ENCODE data around the gene GALNT2.

Gene GALNT2

DNA sequence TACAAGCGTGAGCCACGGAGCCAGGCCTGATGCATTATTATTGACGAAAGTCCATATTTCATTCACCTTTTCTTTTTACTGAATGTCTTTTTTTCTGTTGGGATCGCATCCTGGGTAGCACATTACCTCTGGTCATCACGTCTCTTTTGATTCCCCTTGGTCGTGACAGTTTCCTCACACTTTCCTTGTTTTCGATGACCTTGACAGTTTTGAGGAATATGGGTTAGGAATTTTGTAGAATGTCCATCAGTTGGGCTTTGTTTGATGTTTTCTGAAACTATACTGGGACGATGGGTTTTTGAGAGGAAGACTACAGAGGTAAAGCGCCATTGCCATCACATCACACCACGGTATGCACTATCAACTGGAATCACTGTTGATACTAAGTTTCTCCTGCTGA, 26.6 kb upstream of the GALNT2 start:
- Histone ChIP-seq H3K4me1 (ENCODE audit: insufficient read depth, low read length) (no peaks in the 10 kb centered on the region), H3K9ac (ENCODE audit: low read depth, low read length) (no peak overlapping the region), H3K36me3 (ENCODE audit: insufficient read depth, low read length) (no peaks in the 10 kb centered on the region), H3K9me3 (ENCODE audit: control insufficient read depth, insufficient read depth, low read length) (no peaks in the 10 kb centered on the region)

- Histone ChIP-seq H3K4me1 (ENCODE audit: insufficient read depth, low read length) (peaks cover 10% of the 10 kb centered on the region), H3K9me3 (ENCODE audit: control insufficient read depth, insufficient read depth, low read length) (no peaks in the 10 kb centered on the region), H3K36me3 (ENCODE audit: insufficient read depth, low read length) (no peaks in the 10 kb centered on the region), H3K9ac (ENCODE audit: low read depth, low read length) (no peak overlapping the region)
Observed at GRCh38 chr1:230043081-230043480, 24.0 kb upstream of the GALNT2 start.

DNA sequence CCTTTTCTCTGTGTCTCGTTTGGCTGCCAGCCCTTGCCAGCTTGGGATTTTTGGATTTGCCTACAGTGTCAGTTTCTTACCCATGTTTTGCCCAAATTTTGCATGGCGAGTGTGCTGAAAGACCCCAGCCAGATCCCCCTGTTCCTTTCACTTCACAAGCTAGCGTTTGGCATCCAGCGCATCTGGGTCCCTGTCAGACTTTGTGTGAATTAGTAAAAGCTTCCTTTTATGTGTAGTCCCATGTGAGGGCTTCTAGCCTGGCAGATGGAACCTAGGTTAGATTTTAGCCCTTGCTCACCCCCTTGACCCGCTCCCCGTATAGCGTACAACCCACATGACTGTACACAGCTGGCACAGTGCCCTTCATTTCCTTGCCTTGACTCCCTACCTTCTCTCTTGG, 22.3 kb upstream of the GALNT2 start:
- Histone ChIP-seq H3K9ac (ENCODE audit: low read depth, low read length) (no peak overlapping the region), H3K4me1 (ENCODE audit: insufficient read depth, low read length) (peaks cover 10% of the 10 kb centered on the region), H3K9me3 (ENCODE audit: control insufficient read depth, insufficient read depth, low read length) (no peaks in the 10 kb centered on the region), H3K36me3 (ENCODE audit: insufficient read depth, low read length) (no peaks in the 10 kb centered on the region)

DNA sequence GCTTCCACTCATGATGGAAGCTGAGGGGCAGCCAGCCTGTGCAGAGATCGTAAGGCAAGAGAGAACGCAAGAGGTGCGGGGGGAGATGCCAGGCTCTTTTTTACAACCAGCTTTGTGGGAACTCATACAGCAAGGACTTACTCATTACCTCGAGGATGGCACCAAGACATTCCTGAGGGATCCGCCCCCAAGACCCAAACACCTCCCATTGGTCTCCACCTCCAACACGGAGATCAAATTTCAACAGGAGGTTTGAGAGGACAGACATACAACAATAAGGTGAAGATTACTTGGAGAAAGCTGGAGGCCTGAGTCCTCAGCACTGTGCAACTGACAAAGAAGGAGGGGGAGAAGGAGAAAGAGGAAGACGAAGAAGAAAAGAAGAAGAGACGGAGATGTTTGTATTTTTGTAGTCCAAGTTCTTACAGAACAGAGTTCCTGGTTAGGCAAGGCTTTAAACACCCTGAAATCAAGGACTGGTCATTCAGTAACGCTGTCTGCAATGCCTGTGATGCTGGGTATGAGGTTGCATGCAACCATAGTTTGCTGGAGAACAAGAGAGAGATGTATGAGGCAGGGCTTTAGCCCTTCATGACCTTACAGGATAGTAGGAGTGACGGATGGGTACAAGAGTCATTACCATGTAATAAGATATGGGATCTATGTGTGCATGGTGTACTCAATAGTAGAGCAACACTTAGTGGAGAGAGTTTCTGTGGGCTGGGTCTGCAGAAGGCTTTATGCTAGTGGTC, 19.7 kb upstream of the GALNT2 start:
- H3K36me3 ChIP-seq (ENCODE audit: insufficient read depth, low read length), result no peaks in the 10 kb centered on the region
- H3K9ac ChIP-seq (ENCODE audit: low read depth, low read length), result no peak overlapping the region; the same call in 1 of the 2 replicates
- H3K9me3 ChIP-seq (ENCODE audit: control insufficient read depth, insufficient read depth, low read length), result no peaks in the 10 kb centered on the region
- peaks cover 10% of the 10 kb centered on the region for H3K4me1 ChIP-seq (ENCODE audit: insufficient read depth, low read length)

DNA sequence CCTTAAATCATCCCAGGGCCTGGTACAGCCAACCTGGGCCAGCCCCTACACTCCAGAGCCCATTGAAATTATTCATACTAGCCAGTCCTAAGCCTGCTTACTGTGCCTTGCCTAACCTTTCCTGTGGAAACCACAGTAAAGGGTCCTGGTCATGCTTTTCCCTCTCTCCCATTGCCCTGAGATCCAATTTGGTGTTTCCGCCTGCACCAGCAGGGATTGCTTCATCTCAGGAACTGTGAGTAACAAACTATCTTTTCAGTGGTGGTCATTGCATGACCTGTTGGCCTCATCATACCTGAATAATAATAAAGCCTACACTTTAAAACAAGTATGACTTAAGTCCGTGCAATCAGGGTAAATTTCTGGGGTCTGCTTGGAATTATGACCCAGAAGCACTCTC, 18.7 kb upstream of the GALNT2 start:
- H3K9me3 ChIP-seq (ENCODE audit: control insufficient read depth, insufficient read depth, low read length), result no peaks in the 10 kb centered on the region
- no peaks in the 10 kb centered on the region for H3K36me3 ChIP-seq (ENCODE audit: insufficient read depth, low read length)
- H3K4me1 ChIP-seq (ENCODE audit: insufficient read depth, low read length), result peaks cover 10% of the 10 kb centered on the region
- H3K9ac ChIP-seq (ENCODE audit: low read depth, low read length), result no peak overlapping the region

- peaks cover 10% of the 10 kb centered on the region for H3K4me1 ChIP-seq (ENCODE audit: insufficient read depth, low read length)
- no peak overlapping the region for H3K9ac ChIP-seq (ENCODE audit: low read depth, low read length)
- no peaks in the 10 kb centered on the region for H3K36me3 ChIP-seq (ENCODE audit: insufficient read depth, low read length)
- no peaks in the 10 kb centered on the region for H3K9me3 ChIP-seq (ENCODE audit: control insufficient read depth, insufficient read depth, low read length)
Observed at GRCh38 chr1:230048922-230049321, 18.1 kb upstream of the GALNT2 start.

- Histone ChIP-seq H3K9me3 (ENCODE audit: control insufficient read depth, insufficient read depth, low read length) (no peaks in the 10 kb centered on the region), H3K4me1 (ENCODE audit: insufficient read depth, low read length) (peaks cover 10% of the 10 kb centered on the region), H3K36me3 (ENCODE audit: insufficient read depth, low read length) (no peaks in the 10 kb centered on the region), H3K9ac (ENCODE audit: low read depth, low read length) (no peak overlapping the region)
Observed at GRCh38 chr1:230049731-230050130, 17.3 kb upstream of the GALNT2 start.

DNA sequence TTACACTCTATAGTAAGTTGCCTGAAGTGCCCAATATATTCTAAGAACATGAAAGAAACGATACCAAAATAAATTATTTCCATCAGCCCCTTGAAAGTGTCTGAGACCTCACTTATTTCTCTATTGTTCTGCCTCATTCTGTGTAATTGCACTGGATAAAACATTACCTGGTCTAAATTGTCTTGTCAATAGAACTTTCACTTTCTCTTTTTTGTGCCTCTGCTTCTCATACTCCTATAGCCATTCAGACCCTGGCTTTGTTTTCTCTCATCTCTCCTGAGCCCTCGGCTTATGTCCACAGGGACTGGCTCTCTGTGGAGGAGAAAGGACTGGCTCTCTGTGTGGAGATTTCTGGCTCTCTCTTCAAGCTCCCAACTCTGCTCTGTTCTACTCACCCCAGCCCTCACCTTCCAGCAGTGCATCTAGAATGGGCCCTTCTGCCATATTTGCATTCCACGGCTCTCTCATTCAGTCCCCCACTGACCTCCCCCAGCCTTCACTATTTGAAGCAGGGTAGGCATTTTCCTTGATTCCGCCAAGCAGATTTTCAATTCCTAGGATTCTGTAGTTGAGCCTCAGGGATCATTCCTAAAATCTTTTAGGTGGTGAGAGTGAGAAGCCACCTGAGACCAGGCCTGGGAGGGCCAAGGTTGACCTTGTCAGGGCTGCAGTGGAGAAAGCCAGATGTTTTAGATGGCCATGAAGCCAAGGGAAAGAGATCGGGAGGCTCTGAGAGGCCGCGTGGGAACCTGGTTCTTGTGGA, 15.9 kb upstream of the GALNT2 start:
- peaks cover 10% of the 10 kb centered on the region for H3K4me1 ChIP-seq (ENCODE audit: insufficient read depth, low read length)
- H3K9ac ChIP-seq (ENCODE audit: low read depth, low read length), result no peak overlapping the region
- no peaks in the 10 kb centered on the region for H3K9me3 ChIP-seq (ENCODE audit: control insufficient read depth, insufficient read depth, low read length)
- no peaks in the 10 kb centered on the region for H3K36me3 ChIP-seq (ENCODE audit: insufficient read depth, low read length)

- H3K4me1 ChIP-seq (ENCODE audit: insufficient read depth, low read length), result peaks cover 4% of the 10 kb centered on the region; the same call in 1 of the 2 replicates
- H3K9me3 ChIP-seq (ENCODE audit: control insufficient read depth, insufficient read depth, low read length), result no peaks in the 10 kb centered on the region
- no peak overlapping the region for H3K9ac ChIP-seq (ENCODE audit: low read depth, low read length)
- no peaks in the 10 kb centered on the region for H3K36me3 ChIP-seq (ENCODE audit: insufficient read depth, low read length)
Observed at GRCh38 chr1:230052018-230052417, 15.0 kb upstream of the GALNT2 start.

- no peaks in the 10 kb centered on the region for H3K9me3 ChIP-seq (ENCODE audit: control insufficient read depth, insufficient read depth, low read length)
- no peak overlapping the region for H3K9ac ChIP-seq (ENCODE audit: low read depth, low read length)
- H3K4me1 ChIP-seq (ENCODE audit: insufficient read depth, low read length), result peaks cover 3% of the 10 kb centered on the region; the same call in 1 of the 2 replicates
- H3K36me3 ChIP-seq (ENCODE audit: insufficient read depth, low read length), result no peaks in the 10 kb centered on the region
Observed at GRCh38 chr1:230052665-230053064, 14.4 kb upstream of the GALNT2 start.

DNA sequence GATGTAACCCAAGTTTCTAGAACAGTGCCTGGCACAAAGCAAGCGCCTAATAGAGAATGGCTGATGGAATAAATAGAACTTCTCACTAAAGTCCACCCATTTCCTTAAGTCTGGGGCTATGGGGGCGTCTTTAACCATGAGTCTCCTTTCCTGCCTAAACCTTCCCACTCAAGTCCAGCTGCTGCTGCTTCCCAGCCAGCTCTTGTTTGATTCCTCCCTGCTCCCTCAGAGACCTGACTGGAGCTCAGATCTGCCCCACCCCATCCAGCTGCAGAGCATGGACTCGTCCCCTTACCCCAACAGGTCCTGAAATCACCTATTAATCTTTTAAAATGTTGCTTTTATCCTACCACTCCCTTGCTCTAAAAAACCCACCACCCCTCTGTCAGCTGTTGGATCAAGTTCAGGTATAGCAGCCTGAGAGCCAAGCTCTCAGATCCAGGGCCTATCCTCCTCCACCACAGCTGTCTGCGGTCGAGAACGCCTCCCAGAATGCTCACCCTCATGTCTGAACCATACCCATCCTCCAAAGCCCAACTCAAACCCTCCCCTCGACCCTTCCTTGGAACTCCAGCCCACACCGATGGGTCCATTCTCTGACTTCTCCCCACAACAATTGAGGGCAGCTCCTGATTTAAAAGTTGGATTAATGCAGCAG, 12.8 kb upstream of the GALNT2 start:
- Histone ChIP-seq H3K4me1 (ENCODE audit: insufficient read depth, low read length) (peaks cover 5% of the 10 kb centered on the region; the same call in 1 of the 2 replicates), H3K9ac (ENCODE audit: low read depth, low read length) (no peak overlapping the region), H3K9me3 (ENCODE audit: control insufficient read depth, insufficient read depth, low read length) (no peaks in the 10 kb centered on the region), H3K36me3 (ENCODE audit: insufficient read depth, low read length) (no peaks in the 10 kb centered on the region)

- Histone ChIP-seq H3K4me1 (ENCODE audit: insufficient read depth, low read length) (peaks cover 5% of the 10 kb centered on the region; the same call in 1 of the 2 replicates), H3K36me3 (ENCODE audit: insufficient read depth, low read length) (no peaks in the 10 kb centered on the region), H3K9ac (ENCODE audit: low read depth, low read length) (no peak overlapping the region), H3K9me3 (ENCODE audit: control insufficient read depth, insufficient read depth, low read length) (no peaks in the 10 kb centered on the region)
Observed at GRCh38 chr1:230056098-230056497, 10.9 kb upstream of the GALNT2 start.

- no peak overlapping the region for H3K9ac ChIP-seq (ENCODE audit: low read depth, low read length)
- peaks cover 5% of the 10 kb centered on the region; the same call in 1 of the 2 replicates for H3K4me1 ChIP-seq (ENCODE audit: insufficient read depth, low read length)
- H3K36me3 ChIP-seq (ENCODE audit: insufficient read depth, low read length), result no peaks in the 10 kb centered on the region
- no peaks in the 10 kb centered on the region for H3K9me3 ChIP-seq (ENCODE audit: control insufficient read depth, insufficient read depth, low read length)
Observed at GRCh38 chr1:230057100-230057499, 9.9 kb upstream of the GALNT2 start.

GRCh38 chr1:230057681-230058565, 9.1 kb upstream of the GALNT2 start:
- Histone ChIP-seq H3K9me3 (ENCODE audit: control insufficient read depth, insufficient read depth, low read length) (peaks cover 3% of the 10 kb centered on the region; the same call in 1 of the 2 replicates), H3K36me3 (ENCODE audit: insufficient read depth, low read length) (no peaks in the 10 kb centered on the region), H3K9ac (ENCODE audit: low read depth, low read length) (no peak overlapping the region), H3K4me1 (ENCODE audit: insufficient read depth, low read length) (peaks cover 5% of the 10 kb centered on the region; the same call in 1 of the 2 replicates)
